K562 (cell line): Measurements from ENCODE around the gene PAQR4. TPM values are rescaled to one million over a fixed set of nuclear protein-coding genes. Genes with fewer than 3 reads are reported as not detected.

Experiments
- ARHGAP35 ChIP-seq: fragments of 450-650 bp; IDR thresholded peaks from 2 replicates; pipeline ENCODE4 v1.6.1; 2018; ENCODE audit not compliant: partially characterized antibody
- BRD9 ChIP-seq: fragments of 450-650 bp; IDR thresholded peaks from 2 replicates; pipeline ENCODE4 v1.6.1; 2018; ENCODE audit warnings: low read depth; ENCODE audit not compliant: partially characterized antibody
- CHD1 ChIP-seq: fragments of 200-600 bp; sonication (generic); IDR thresholded peaks from one replicate; pipeline ENCODE4 v1.6.1; 2012; ENCODE audit warnings: mild to moderate bottlenecking, moderate library complexity, low read length, inconsistent platforms
- ELF1 ChIP-seq: fragments of 200-800 bp; sonication (Bioruptor generic); IDR thresholded peaks from 2 replicates; pipeline ENCODE4 v1.6.1; 2016; ENCODE audit warnings: missing genetic modification characterization, missing compliant biosample characterization
- FOXA1 ChIP-seq: fragments of 450-650 bp; IDR thresholded peaks from 2 replicates; pipeline ENCODE4 v1.6.1; 2016; ENCODE audit warnings: mild to moderate bottlenecking, borderline replicate concordance
- GTF2F1 ChIP-seq: IDR thresholded peaks from 2 replicates; pipeline ENCODE4 v1.6.1; 2011; ENCODE audit warnings: low read depth, low read length, improper control_type of control experiment
- HDAC3 ChIP-seq: fragments of 450-650 bp; IDR thresholded peaks from 2 replicates; pipeline ENCODE4 v1.6.1; 2018; ENCODE audit warnings: borderline replicate concordance, mild to moderate bottlenecking, moderate library complexity; ENCODE audit not compliant: partially characterized antibody
- ILK ChIP-seq: fragments of 450-650 bp; IDR thresholded peaks from 2 replicates; pipeline ENCODE4 v1.6.1; 2016; ENCODE audit warnings: missing genetic modification characterization, low read depth, mild to moderate bottlenecking, missing compliant biosample characterization, moderate library complexity, borderline replicate concordance
- IRF1 ChIP-seq: sonication (generic); formaldehyde crosslinking; IDR thresholded peaks from 2 replicates; pipeline ENCODE4 v1.8.0; 2022; ENCODE audit warnings: missing genetic modification reagents, mild to moderate bottlenecking, borderline replicate concordance
- KAT8 ChIP-seq: fragments of 450-650 bp; IDR thresholded peaks from 2 replicates; pipeline ENCODE4 v1.6.1; 2016; ENCODE audit warnings: low read depth, mild to moderate bottlenecking
- PHB ChIP-seq: fragments of 250-450 bp; sonication (Bioruptor Pico); IDR thresholded peaks from 2 replicates; pipeline ENCODE4 v1.5.0; 2021
- SNAPC5 ChIP-seq: fragments of 250-450 bp; sonication (Bioruptor Pico); IDR thresholded peaks from 2 replicates; pipeline ENCODE4 v1.8.0; 2021; ENCODE audit warnings: moderate library complexity, mild to moderate bottlenecking, inconsistent platforms
- TAF9B ChIP-seq: fragments of 450-650 bp; IDR thresholded peaks from 2 replicates; pipeline ENCODE4 v1.6.1; 2018; ENCODE audit warnings: mild to moderate bottlenecking; ENCODE audit not compliant: partially characterized antibody
- TEAD1 ChIP-seq, 2 experiments: fragments of 450-650 bp in 1 of 2; sonication (generic) in 1 of 2; formaldehyde crosslinking; IDR thresholded peaks; 2 replicates each; pipeline versions ENCODE4 v1.4.0 to v1.8.0; 2020 to 2022; ENCODE audit warnings: mild to moderate bottlenecking in 2 of 2, missing genetic modification reagents in 1 of 2
- TRIM25 ChIP-seq: fragments of 450-650 bp; IDR thresholded peaks from 2 replicates; pipeline ENCODE4 v1.7.0; 2016; ENCODE audit warnings: borderline replicate concordance
- USF2 ChIP-seq: sonication (generic); formaldehyde crosslinking; IDR thresholded peaks from 2 replicates; pipeline ENCODE4 v1.5.0; 2020; ENCODE audit warnings: missing genetic modification reagents
- XRCC3 ChIP-seq: fragments of 450-650 bp; IDR thresholded peaks from 2 replicates; pipeline ENCODE4 v1.6.1; 2017; ENCODE audit warnings: mild to moderate bottlenecking, moderate library complexity
- XRCC5 ChIP-seq: fragments of 200-400 bp; formaldehyde crosslinking; IDR thresholded peaks from 2 replicates; pipeline ENCODE4 v1.6.1; 2017; ENCODE audit warnings: low read depth, mild to moderate bottlenecking, low read length
- ZBTB11 ChIP-seq, 3 experiments: fragments of 200-800 bp in 1 of 3; fragments of 250-450 bp in 1 of 3; fragments of 450-650 bp in 1 of 3; sonication (Bioruptor Pico) in 1 of 3; sonication (Bioruptor generic) in 1 of 3; formaldehyde crosslinking in 1 of 3; IDR thresholded peaks; 2 replicates each; pipeline versions ENCODE4 v1.6.1 to v1.8.0; 2016 to 2022; ENCODE audit warnings: mild to moderate bottlenecking in 2 of 3, missing genetic modification characterization in 2 of 3, missing compliant biosample characterization in 1 of 3, moderate library complexity in 1 of 3
- ZKSCAN1 ChIP-seq: fragments of 150-350 bp; IDR thresholded peaks from 2 replicates; pipeline ENCODE4 v1.6.1; 2016; ENCODE audit warnings: low read depth, low read length
- ZNF23 ChIP-seq: fragments of 250-450 bp; sonication (Bioruptor Pico); IDR thresholded peaks from 2 replicates; pipeline ENCODE4 v1.4.0; 2020; ENCODE audit warnings: mild to moderate bottlenecking
- ZNF232 ChIP-seq: sonication (generic); formaldehyde crosslinking; IDR thresholded peaks from 2 replicates; pipeline ENCODE4 v1.8.0; 2022; ENCODE audit warnings: mild to moderate bottlenecking, missing genetic modification reagents
- ZNF717 ChIP-seq: fragments of 250-450 bp; sonication (Bioruptor Pico); IDR thresholded peaks from 2 replicates; pipeline ENCODE4 v1.5.0; 2021
- ZNF77 ChIP-seq: fragments of 250-450 bp; sonication (Bioruptor Pico); IDR thresholded peaks from 2 replicates; pipeline ENCODE4 v1.5.0; 2020
- polyA plus RNA-seq, 8 experiments: library from polyadenylated mRNA; depleted of rRNA in 4 of 8; stranded (reverse) in 5 of 8; unstranded in 3 of 8; fragments of >200 nt; fragmentation: Nextera tagmentation in 2 of 8; fragmentation: Illumina TruSeq in 1 of 8; extraction: Ambion mirVana in 2 of 8; extraction: Trizol in 1 of 8; gene quantifications; 2 replicates each; pipeline versions ENCODE4 v1.2.1 to v1.2.3, GENCODE V29; 2011 to 2014; ENCODE audit warnings: inconsistent platforms in 1 of 8, missing spikeins in 1 of 8
- total RNA-seq, 7 experiments: library from RNA; depleted of rRNA in 6 of 7; stranded (reverse); fragments of >200 nt in 6 of 7; fragmentation: Illumina TruSeq in 2 of 7; extraction: Trizol in 2 of 7; gene quantifications; 2 replicates each; pipeline versions ENCODE4 v1.2.1 to v1.2.3, GENCODE V29; 2011 to 2021; ENCODE audit warnings: low replicate concordance in 1 of 7

Gene PAQR4
- total and polyA plus RNA-seq, 9 of the 15 experiments (the other 6 are each of a cell fraction or from before 2014, with no cell fraction given) = 0.62 to 40.4 (median 19.5) TPM

- TF ChIP-seq ZNF232 = no peak
- TF ChIP-seq ZNF77 (CRISPR knock-in tag) = no peak
- TF ChIP-seq CHD1 = no peak
- no peak for TF ChIP-seq HDAC3
- TF ChIP-seq ILK (tag) = no peak
- TF ChIP-seq TEAD1 (CRISPR knock-in tag; IDR thresholded peaks at IDR 0.05) = no peak
- TF ChIP-seq ZNF717 = no peak
- TF ChIP-seq BRD9 = no peak
- TF ChIP-seq TAF9B = no peak
- TF ChIP-seq SNAPC5 (CRISPR knock-in tag) = no peak
- no peak for TF ChIP-seq ZNF23 (CRISPR knock-in tag)
- no peak for TF ChIP-seq IRF1 (CRISPR knock-in tag)
- no peak for TF ChIP-seq GTF2F1
- no peak for TF ChIP-seq ARHGAP35
- TF ChIP-seq TRIM25 = no peak
- TF ChIP-seq XRCC3 = no peak
- TF ChIP-seq KAT8 = no peak
- no peak for TF ChIP-seq FOXA1
- no peak for TF ChIP-seq USF2
- no peak for TF ChIP-seq PHB (CRISPR knock-in tag)
- TF ChIP-seq ZBTB11 (CRISPR knock-in tag; IDR thresholded peaks at IDR 0.05) = no peak
- no peak for TF ChIP-seq ZKSCAN1
- TF ChIP-seq ELF1 = no peak
- TF ChIP-seq XRCC5 = no peak
These were observed 12.7 kb downstream of the PAQR4 start (continued) for GRCh38 chr16:2981899-2982250.
